ENCODE data around the gene ERG28.

GRCh38 chr14:75673345-75674035 lies 12.8 kb upstream of the ERG28 start:
- TF ChIP-seq, protein P1, sequence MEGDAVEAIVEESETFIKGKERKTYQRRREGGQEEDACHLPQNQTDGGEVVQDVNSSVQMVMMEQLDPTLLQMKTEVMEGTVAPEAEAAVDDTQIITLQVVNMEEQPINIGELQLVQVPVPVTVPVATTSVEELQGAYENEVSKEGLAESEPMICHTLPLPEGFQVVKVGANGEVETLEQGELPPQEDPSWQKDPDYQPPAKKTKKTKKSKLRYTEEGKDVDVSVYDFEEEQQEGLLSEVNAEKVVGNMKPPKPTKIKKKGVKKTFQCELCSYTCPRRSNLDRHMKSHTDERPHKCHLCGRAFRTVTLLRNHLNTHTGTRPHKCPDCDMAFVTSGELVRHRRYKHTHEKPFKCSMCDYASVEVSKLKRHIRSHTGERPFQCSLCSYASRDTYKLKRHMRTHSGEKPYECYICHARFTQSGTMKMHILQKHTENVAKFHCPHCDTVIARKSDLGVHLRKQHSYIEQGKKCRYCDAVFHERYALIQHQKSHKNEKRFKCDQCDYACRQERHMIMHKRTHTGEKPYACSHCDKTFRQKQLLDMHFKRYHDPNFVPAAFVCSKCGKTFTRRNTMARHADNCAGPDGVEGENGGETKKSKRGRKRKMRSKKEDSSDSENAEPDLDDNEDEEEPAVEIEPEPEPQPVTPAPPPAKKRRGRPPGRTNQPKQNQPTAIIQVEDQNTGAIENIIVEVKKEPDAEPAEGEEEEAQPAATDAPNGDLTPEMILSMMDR (IDR thresholded peaks at IDR 0.05): no peak
- TF ChIP-seq YY1 (IDR thresholded peaks at IDR 0.05; ENCODE audit: low read depth): no peak

All from SK-N-SH (cell line).